ENCODE measurements around the gene BRIP1.
"Not testable (repeated sequence)": the region's sequence is repeated elsewhere in the genome, so short reads cannot be mapped to it uniquely, and the experiment has no call there.

Gene BRIP1

GRCh38 chr17:61672140-61672539 is 191.2 kb downstream of the BRIP1 start:
- Mint-ChIP-seq H3K4me3 (no peak overlapping the region), H3K27me3 (ENCODE audit: low read depth, poor library complexity) (peaks cover 12% of the 10 kb centered on the region), H3K27ac (no peak overlapping the region), H3K4me1 (no peaks in the 10 kb centered on the region), H3K9me3 (no peaks in the 10 kb centered on the region), H3K36me3 (ENCODE audit: low read depth) (no peaks in the 10 kb centered on the region)
- no peak for DNase-seq
- no peak for TF ChIP-seq CTCF (IDR thresholded peaks at IDR 0.05)

GRCh38 chr17:61670691-61671090 is 192.6 kb downstream of the BRIP1 start:
- no peak for TF ChIP-seq CTCF (IDR thresholded peaks at IDR 0.05)
- Mint-ChIP-seq H3K27ac (no peak overlapping the region), H3K9me3 (no peaks in the 10 kb centered on the region), H3K4me1 (no peaks in the 10 kb centered on the region), H3K27me3 (ENCODE audit: low read depth, poor library complexity) (peaks cover 11% of the 10 kb centered on the region), H3K36me3 (ENCODE audit: low read depth) (no peaks in the 10 kb centered on the region), H3K4me3 (no peak overlapping the region)
- DNase-seq: no peak

- Mint-ChIP-seq H3K4me1 (no peaks in the 10 kb centered on the region), H3K4me3 (no peak overlapping the region), H3K9me3 (peaks cover 6% of the 10 kb centered on the region), H3K27me3 (ENCODE audit: low read depth, poor library complexity) (peaks cover 7% of the 10 kb centered on the region), H3K27ac (no peak overlapping the region), H3K36me3 (ENCODE audit: low read depth) (no peaks in the 10 kb centered on the region)
- TF ChIP-seq CTCF (IDR thresholded peaks at IDR 0.05): no peak
- no peak for DNase-seq
Observed at GRCh38 chr17:61669522-61669921, 193.8 kb downstream of the BRIP1 start.

GRCh38 chr17:61668486-61668885 is 194.8 kb downstream of the BRIP1 start:
- Mint-ChIP-seq H3K4me3 (no peak overlapping the region), H3K36me3 (ENCODE audit: low read depth) (no peaks in the 10 kb centered on the region), H3K27ac (no peak overlapping the region), H3K4me1 (no peaks in the 10 kb centered on the region), H3K27me3 (ENCODE audit: low read depth, poor library complexity) (no peaks in the 10 kb centered on the region), H3K9me3 (peaks cover 7% of the 10 kb centered on the region)
- TF ChIP-seq CTCF (IDR thresholded peaks at IDR 0.05): no peak
- DNase-seq: no peak

- H3K9me3 Mint-ChIP-seq; H3K27me3 Mint-ChIP-seq (ENCODE audit: low read depth, poor library complexity); H3K4me1 Mint-ChIP-seq; DNase-seq; H3K36me3 Mint-ChIP-seq (ENCODE audit: low read depth); H3K4me3 Mint-ChIP-seq; H3K27ac Mint-ChIP-seq: not testable (repeated sequence)
Observed at GRCh38 chr17:61666406-61667088, 196.8 kb downstream of the BRIP1 start.

GRCh38 chr17:61663310-61663709 is 200.0 kb downstream of the BRIP1 start:
- H3K27me3 Mint-ChIP-seq (ENCODE audit: low read depth, poor library complexity): peaks cover 3% of the 10 kb centered on the region
- H3K4me1 Mint-ChIP-seq: no peaks in the 10 kb centered on the region
- no peak overlapping the region for H3K27ac Mint-ChIP-seq
- H3K9me3 Mint-ChIP-seq: peaks cover 7% of the 10 kb centered on the region
- H3K4me3 Mint-ChIP-seq: no peak overlapping the region
- no peak for DNase-seq
- H3K36me3 Mint-ChIP-seq (ENCODE audit: low read depth): no peaks in the 10 kb centered on the region
- no peak for TF ChIP-seq CTCF (IDR thresholded peaks at IDR 0.05)

All from nephron progenitor cell (in vitro differentiated cells).